Activated gamma-delta T cell treated with anti-CD3 and anti-CD28 coated beads, Interleukin-2, amount 50 U/mL, for 16 hours (primary cell): ENCODE measurements around the gene LPAR3.

ENCODE experiments used
- DNase-seq: peaks from one replicate; pipeline ENCODE4 v3.0.0-alpha.2; 2020; ENCODE audit warnings: low read depth

Gene LPAR3

DNA sequence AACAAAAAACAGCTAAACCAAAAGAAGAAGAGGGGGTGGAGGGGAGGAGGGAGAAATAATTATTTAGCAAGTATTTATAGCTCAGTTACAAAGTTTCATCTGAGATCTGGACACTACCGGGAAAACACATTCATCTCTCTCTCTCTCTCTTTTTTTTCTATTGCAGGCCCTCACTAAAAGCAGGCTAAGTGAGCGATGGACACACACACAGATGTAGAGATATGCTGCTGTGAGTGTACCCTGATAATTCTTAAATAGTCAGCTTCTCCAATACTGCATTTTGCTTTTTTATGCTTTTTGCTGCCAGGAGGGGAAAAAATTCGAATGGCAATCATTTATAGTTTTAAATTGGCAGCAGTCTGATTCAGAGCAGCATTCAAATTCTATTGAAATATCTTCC, 65.0 kb downstream of the LPAR3 start:
- DNase-seq: no peak

DNA sequence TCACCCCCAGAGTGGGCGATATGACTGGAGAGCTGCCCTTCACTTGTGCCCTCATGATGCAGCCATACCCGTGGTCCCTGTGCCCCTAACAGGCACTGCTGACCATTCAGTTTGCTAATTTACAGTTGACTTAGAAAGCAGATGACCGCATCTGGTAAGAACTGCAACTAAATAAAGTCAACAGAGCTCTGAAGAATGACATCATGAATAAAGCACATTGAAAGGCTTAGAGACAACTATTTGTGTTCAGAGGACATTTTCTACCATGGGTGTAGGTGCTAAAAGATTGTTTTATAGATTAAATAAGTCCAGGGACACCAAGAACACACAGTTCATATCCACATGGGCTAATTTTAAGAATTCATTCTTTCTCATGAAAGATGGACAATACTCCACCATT, 65.5 kb downstream of the LPAR3 start:
- no peak for DNase-seq

DNA sequence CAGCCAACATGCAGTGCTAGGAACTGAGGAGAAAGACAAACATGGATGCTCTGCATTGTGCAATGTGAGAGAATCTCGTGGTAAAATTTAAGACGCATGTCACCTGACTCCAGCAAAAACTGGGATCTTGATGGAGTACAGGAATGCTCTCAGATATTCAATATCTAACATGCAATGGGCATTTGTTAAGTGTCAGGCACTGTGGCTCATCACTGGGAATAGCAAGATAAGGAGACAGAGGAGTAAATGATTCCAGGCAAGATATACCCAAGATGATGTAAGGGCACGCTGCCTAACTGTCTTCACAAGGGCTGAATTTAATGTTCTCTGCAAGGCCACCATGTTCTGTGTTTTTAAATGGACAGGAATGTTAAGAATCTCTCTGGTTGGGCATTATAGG, 67.8 kb downstream of the LPAR3 start:
- DNase-seq: no peak

DNA sequence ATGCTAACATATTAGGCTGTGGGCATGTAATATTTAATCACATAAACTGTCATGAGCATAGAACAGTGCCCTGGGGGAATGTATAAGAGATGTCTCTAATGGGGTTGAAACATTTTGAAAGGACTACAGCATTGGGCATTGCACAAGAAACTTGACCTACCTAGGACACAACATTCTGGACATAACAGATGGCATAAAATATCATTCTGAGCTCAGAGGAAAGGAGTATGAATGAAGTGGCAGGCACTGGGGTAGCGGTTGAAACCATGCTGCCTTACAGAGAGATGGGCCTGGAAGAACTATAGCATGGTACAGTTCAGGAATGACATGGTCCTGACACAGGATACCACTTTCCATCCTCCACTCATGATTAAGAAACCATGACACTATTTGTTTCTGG, 69.0 kb downstream of the LPAR3 start:
- DNase-seq: no peak

DNA sequence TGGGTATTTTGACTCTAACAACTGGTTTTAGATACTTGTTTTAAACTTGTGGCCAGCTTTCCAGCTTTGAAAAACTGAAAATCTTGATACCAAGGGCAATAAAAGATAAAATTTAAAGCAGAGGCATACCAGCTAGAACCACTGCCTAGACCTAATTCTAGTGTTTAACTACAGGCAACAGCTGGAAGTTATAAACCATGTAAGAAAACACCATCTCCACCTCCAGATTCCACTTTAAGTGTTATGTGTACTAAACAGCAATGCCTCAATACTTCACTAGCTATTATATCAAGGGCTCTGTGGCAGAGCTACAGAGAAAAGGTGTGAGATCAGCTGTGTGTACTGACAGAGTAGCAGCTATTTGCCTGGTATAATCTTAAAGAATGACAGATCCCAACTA, 69.5 kb downstream of the LPAR3 start:
- DNase-seq: no peak

DNA sequence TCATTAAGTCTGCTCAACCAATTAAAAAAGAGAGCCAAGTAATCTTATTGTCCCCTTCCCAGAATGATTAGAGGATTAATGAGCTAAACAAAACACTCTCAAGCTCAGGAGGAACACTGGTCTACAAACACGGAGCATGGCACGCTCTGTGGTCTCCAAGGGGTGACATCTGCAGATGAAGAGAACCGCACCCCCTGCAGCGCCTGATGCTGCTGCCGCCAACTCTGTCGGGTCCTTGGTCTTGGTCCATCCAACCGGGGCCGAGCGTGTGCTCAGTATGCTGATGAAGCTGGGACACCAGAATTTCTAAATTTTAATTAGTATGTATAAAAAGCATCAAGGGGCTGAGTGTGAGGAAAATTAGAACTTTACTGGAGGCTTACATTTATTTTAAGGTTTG, 82.7 kb downstream of the LPAR3 start:
- DNase-seq: no peak

DNA sequence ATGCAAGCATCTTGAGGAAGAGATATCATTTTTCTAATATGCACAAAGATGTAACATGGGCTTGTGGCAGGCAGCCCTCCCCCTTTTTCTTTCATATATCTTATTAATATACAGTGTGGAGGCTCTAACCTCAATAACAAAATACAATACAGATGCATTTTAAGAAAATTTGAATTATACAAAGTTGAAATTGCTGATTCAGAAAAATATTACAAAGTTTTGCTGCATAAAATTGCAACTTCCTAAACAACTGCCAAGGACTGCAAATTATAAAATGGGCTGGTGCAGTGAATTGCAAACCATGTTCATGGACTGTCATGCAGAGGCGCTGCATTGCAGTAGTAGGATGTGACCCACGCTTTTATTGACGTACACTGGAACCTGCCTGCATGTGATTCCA, 84.0 kb downstream of the LPAR3 start:
- DNase-seq: no peak

DNA sequence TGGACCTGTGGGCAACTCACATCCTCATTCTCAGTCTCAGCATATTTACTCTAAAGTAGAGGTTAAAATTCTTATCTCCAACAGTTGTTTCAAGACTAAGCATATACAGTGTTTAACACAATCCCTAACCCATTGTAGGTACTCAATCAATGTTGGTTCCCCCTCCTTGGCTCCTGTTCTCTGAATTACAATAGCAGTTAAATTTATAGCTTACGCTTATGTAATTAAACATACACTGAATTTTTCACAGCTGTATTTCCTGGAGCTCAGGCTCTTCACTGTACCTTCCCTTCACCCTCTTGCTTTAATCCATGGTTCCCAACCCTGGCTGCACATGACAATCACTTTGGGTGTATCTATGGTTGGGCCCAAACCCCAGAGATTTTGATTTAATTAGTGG, 89.4 kb downstream of the LPAR3 start:
- DNase-seq: no peak

DNA sequence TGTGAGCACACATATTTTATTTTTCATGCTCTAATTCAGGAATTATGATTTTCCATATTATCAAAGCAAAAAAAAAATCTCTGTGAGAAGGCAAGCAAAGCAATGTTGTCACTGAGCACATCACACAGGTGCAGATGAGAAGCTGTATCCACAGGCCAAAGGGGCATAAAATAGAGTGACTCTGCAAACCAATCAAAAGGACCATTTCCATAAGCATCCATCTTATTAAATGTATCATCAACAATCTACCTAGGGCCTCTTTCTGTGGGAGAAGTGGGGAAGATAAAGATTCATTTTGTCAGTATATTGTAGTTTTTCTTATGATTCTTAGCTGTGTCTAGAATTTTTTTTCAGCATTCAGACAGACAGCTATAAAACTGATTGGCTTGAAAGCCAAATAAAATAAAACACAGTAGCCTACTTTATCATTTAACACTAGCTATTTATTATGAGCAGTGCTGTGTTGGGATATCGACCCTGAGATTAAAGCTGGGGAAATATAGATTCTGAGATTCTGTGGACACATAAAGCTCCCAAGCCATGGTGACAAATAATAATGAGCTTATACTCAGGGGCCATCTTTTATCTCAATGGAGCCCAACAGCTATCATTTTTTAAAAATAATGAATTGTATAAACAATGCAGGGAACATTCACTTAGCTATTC, 90.3 kb downstream of the LPAR3 start:
- no peak for DNase-seq

DNA sequence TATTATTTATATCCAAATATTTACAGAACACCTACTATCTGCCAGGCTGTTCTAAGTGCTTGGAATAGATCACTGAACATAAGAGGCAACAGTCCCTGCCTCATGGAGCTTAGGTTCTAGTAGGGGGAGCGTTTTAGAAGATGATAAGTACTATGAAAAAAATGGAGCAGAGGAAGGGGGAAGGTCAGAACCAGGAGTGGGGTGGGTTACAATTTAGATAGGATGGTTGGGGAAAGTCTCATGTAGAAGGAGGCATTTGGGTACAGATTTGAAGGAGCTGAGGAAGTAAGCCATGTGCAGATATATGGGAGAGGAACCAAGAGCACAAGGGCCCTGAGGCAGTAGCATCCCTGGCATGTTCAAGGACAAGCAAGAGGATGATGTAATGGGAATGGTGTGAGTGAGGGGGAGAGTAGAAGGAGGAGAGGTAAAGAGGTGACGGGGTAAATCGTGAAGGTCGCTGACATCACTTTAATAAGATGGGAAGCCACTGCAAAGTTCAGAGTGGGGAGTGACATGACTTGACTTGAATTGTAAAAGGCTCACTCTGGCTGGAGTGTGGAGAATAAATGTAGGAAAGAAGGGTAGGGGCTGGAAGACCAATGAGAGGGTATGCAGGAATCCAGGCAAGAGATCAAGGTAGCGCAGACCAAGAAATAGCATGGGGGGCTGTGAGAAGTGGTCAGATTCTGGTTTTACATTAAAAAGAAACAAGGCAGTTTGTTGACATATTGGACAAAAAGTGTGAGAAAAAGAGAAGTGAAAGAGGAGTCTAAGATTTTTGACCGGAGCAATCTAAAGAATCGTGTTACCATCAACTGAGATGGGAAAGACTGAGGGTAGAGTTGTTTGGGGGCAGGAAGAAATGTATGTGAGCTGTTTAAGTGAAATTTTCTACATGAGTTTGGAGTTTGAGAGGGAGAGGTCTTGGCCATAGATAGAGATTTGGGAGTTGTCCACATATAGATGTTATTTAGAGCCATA, 92.6 kb downstream of the LPAR3 start:
- no peak for DNase-seq

DNA sequence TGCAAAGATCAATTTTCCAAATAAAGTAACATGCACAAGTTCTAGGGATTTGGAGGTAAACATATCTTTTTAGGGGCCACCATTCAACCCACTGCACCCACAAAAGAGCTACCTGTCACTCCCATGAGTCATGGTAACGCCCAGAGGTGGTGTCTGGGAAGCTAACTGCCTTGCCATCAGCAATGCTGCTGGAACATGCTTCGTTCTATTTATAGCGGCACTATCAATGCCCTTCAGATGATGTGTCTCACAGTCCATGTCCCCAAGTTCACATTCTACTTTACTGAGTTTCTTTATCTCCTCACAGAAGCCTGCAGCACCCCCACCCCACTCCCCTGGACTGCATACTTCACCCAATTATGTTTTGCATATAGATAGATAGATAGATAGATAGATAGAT, 95.4 kb downstream of the LPAR3 start:
- DNase-seq: no peak

DNA sequence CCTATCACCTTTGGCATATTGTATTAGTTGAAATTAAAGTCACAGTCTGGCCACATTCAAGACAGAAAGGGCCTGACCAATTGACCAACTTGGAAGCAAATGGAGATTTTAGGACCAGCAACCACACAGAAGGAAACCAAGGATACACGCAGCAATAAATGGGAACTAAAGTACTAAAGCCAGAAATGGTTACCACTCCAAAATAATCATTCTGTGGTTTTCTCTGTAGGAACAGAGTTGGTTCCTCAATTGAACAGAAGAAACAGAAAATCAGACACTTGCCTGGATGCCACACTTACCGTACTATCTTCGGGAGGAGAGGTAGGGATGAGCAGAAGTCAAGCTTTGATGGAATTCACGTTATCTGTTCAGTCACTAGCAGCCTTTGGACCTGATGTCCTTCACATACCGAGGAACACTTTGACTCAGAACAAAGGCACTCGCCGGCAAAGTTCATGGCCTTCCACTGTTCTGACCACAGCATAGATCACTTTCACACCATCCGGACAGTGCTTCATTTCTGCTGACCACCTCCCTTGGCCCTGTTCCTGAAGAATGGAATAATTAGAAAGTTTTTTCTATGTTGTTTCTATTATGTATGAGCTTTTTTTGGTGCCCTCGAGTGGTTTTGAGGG, 96.9 kb downstream of the LPAR3 start:
- no peak for DNase-seq

DNA sequence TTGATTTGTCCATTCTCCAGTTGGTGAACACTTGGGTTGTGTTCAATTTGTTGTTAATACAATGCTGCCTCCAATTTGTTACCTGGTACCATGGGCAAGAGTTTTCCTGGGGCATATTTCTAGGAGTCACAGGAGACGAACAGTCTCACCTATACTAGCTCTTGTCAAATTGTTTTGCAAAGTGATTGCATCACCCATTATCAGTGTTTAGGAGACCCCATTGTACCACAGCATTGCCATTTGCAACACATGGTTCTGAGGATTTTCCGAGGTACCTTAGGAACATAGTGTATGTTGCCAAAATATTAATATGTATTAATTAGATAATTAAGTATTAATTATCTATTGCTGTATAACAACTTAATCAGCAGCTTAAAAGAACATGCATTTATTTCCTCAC, 97.8 kb downstream of the LPAR3 start:
- no peak for DNase-seq

DNA sequence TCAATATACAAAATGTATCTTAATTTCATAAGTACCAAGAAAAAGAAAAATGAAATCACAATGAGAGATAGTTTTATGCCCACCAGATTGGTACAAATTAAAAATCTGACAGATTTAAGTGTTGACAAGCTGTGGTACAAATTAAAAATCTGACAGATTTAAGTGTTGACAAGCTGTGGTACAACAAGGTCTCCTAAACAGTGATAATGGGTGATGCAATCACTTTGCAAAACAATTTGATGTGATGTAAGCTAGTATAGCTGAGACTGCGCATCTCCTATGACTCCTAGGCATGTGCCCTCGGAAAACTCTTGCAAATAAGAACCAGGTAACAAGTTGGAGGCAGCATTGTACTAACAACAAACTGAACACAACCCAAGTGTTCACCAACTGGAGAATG, 100.6 kb downstream of the LPAR3 start:
- no peak for DNase-seq

DNA sequence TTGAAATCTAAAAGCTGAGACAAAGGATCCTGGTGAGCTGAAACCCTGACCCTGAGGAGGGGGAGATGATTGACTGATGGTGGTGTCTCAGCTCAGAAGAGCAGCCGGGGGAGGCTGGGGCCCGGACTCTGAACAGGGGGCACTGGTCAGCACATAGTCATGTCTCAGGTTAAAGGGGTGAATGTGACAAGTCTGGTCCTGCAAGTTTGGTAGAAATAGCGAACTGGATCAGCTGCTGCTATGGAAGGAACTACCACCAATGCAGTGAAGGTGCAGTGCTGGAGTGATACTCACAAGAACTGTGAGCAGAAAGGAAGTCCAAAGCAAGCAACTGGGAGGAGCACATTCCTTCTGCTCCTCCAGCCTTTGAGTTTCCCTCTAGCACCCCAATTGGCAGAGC, 104.0 kb downstream of the LPAR3 start:
- no peak for DNase-seq

DNA sequence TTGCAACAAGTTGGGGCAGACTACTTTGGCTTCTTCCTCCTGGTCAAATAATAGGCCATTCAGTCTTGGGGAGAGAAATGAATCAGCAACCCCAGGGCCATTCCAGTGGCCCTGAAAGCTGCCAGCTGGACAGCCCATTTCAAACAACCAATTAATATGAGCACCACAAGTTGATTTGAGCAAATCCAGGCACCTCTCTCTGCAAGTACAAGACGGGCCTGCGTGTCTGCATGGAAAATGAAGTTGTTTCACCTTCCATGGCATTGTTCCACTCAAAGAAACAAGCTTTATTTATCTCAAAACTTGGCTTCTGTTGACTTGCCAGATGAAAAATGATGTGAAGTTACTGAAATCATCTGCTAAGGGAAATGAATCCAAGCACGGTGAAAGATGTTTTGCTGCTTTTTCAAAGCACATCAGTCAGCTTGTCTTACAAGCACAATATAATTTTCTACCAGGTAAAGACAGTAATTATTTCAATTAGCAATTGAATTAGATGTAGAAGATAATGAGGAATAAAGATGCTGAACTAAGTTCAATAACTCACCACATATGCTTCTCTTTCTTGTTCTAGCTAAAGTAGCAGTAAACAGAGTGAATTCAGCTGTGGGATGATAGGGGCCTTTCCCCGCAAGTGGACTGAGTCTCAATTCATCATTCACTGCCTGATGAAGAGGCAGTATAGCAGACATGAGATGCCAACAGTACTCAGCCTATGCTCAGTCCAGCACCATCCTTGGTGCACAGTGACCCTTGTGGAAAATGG, 107.6 kb downstream of the LPAR3 start:
- DNase-seq: no peak

DNA sequence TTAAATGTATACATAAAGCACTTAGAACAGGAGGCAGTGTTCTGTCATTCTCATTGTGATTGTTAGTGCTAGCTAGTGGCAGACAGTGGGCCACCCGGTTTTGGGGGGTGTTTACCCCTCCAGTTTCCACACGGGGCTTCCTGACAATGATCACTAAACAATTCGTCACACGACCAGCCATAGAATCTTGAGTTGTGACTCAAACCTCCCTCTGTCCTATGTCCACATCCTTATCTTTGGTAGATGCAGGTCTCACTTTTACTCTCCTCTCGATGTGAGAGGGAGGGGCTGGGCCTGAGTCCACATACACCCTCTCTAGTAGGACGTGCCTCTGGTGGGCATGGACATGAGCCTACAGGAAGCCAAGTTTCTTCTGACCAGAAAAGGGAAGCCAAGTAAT, 110.1 kb downstream of the LPAR3 start:
- no peak for DNase-seq

DNA sequence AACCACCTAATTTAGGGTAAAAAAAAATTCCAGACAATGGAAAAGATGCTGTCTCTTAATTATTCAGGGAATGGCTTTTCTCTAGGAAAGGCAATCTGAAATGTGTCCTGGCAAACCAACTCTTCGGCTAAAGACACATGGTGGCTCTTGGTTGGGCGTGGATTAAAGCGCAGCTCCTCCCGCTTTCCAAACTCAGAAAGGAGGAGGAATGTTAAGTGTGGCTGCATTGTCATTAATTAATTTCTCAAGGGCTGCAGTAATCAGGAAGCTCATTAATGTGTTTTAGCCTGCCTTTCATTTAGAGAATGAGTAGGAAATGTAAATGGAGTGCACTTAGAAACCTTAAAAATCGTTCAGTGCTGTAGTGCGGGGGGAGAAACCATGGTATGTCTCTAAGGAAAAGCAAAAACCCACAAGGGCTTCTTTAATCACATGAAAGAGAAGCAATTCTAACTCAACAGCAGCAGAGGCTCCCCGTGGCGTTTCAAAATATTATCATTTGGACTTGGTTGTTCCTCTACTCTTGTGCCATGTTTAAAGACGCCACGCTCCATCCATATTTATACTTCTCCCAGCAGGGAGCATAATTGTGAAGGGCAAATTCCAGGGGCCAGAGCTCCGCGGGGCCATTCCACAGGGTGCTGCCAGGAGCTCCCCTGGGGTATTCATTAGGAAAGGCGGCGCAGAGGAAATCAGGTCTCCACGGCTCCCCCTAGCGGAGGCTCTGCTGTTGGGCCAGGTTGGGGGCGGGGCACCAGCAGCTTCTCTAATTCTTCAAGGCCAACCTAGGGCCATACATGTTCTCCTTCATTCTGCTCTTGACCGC, 110.8 kb downstream of the LPAR3 start:
- peak; percentile 60 for DNase-seq

DNA sequence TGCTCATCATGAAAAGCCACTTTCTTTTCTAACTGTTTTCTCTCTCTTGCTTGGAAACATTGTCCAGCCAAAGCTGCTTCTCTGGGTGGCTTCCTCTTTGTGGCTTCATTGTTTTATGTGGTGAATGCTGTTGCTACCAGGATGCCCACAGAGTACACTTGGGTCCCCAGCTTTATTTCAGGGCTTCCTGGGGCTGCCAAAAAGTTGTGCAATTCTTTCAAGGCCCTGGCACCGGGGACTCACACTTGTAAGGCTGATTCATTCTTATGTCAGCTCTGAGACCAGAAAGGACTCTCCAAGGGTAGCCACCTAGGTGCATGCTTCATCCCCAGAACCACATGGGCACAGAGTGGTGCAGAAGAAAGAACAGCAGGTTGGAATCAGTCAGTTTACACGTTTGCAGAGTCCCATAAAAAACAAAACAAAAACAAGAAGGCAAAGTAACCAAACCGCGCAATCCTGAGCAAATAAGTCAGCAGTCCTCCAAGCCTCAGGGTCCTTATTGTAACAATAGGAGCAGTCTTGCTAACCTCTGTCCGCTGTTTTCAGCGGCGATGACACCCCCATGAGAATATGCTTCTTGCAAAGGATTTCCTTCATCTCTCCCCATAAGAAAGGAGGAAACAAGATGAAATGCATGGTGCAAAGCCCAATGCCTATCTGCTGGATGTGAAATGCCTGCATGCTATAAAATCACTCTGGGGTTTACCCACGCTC, 112.8 kb downstream of the LPAR3 start:
- no peak for DNase-seq

DNA sequence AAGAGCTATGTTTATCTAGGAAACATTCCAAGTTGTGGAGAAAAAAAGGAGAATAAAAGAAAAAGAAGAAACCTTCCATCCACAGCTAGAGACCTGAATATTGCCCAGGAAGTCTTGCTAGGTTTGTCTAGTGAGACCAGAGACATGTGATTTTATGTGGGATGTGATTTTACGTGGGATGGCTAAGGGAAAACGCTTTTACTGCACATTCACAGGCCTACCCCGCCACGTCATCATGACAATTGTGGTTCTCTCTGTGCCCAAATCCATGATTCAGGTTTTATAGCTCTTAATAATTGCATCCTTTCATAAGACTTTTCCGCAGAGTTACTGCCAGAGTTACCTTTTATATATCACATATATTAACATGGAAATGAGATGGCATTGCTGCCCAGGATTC, 116.4 kb downstream of the LPAR3 start:
- no peak for DNase-seq

DNA sequence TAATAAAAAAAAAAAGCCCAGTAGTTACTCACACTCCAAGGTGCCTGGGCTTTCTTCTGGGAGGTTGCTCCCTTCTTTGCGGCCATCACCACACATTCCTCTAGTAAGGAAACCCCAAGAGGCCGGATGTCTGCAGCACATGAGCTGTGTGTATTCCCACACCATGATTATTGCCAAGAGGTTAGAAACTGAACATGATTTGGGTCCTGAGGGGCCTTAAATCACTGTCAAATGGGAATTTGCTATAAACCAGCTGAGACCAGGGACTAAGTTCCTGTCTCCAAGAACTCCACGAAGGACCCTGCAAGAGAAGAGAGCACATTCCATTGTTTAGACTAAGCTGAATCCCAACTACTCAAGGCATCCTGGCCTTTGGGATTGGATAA, 117.5 kb downstream of the LPAR3 start:
- no peak for DNase-seq
